ENCODE data around the gene GAPVD1. TPM values are rescaled to one million over a fixed set of nuclear protein-coding genes. Genes with fewer than 3 reads are reported as not detected.

Gene GAPVD1
- total and polyA plus RNA-seq, 10 of the 15 experiments (the other 5 are each of a cell fraction or from before 2014, with no cell fraction given): 4.3 to 36.6 (median 25.9) TPM

GRCh38 chr9:125372441-125373226 is 111.0 kb downstream of the GAPVD1 start:
- no peak overlapping the region for H2AFZ ChIP-seq (ENCODE audit: control insufficient read depth, low read depth, low read length)
- no peak overlapping the region for H3K27ac ChIP-seq (ENCODE audit: control insufficient read depth, insufficient read depth)
- in situ Hi-C loops (cut with MboI): loop anchor here (5.0 to 10.0 kb wide), 2 partner anchors 600 to 758 kb away; partner anchors contain the start of gene NR6A1
- BruUV-seq (replicated peaks): no TSS peak
- H3K4me2 ChIP-seq (ENCODE audit: control insufficient read depth, insufficient read depth): no peak overlapping the region
- no peaks in the 10 kb centered on the region for H3K9me3 ChIP-seq (replicated peaks; ENCODE audit: control insufficient read depth, insufficient read depth, low read length)
- H3K4me3 ChIP-seq: no peak overlapping the region
- RAD21 ChIA-PET (ENCODE audit: unreplicated experiment): interaction anchor here (1.5 kb wide), 1 partner anchor 117 kb away, joined by 5 read pairs; no protein-coding TSS in a partner anchor
- CTCF ChIA-PET: interaction anchor here (0.5 to 1.8 kb wide), 8 partner anchors 11 to 662 kb away, joined by 3 to 9 read pairs (median 4); no protein-coding TSS in a partner anchor
- no peaks in the 10 kb centered on the region for H4K20me1 ChIP-seq (ENCODE audit: control insufficient read depth, insufficient read depth)
- POLR2A ChIA-PET: interaction anchor here (1.1 kb wide), 1 partner anchor 11 kb away, joined by 3 read pairs; no protein-coding TSS in a partner anchor
- 0 out of 2 replicates have a peak, but pooled peaks cover 3% of the 10 kb centered on the region for H3K4me1 ChIP-seq (ENCODE audit: control insufficient read depth, insufficient read depth, low read length)
- FAIRE-seq (no peak), ATAC-seq (no peak), DNase-seq (ENCODE audit: low read depth, low spot score) (no peak)
- 0 out of 4 replicates have a peak, but pooled peaks cover 0 to 2% of the 10 kb centered on the region in 2 experiments for H3K36me3 ChIP-seq (ENCODE audit: control insufficient read depth in 2 of 2, insufficient read depth in 2 of 2, low read length in 1 of 2)
- H3K79me2 ChIP-seq (ENCODE audit: control insufficient read depth, insufficient read depth, low read length): no peaks in the 10 kb centered on the region
- intact Hi-C loops (cut with micrococcal nuclease; ENCODE audit: unreplicated experiment): loop anchor here (5.0 to 10.0 kb wide), 3 partner anchors 230 to 660 kb away; partner anchors contain the start of genes ARPC5L, RPL35 and SCAI
- WGBS (ENCODE audit: insufficient coverage, insufficient replicate concordance, low lambda C conversion rate, missing lambda C conversion rate): 84% methylated on average over 9 of the region's 9 CpGs
- SMC1A ChIA-PET (ENCODE audit: uncharacterized antibody, unreplicated experiment): interaction anchor here (0.9 to 1.2 kb wide), 2 partner anchors 117 to 135 kb away, joined by 3 to 4 read pairs; no protein-coding TSS in a partner anchor
- no peaks in the 10 kb centered on the region for H3K27me3 ChIP-seq (replicated peaks in 1 of 2; ENCODE audit: control insufficient read depth in 2 of 2, insufficient read depth in 2 of 2, low read length in 1 of 2)
- H3K9ac ChIP-seq (ENCODE audit: control insufficient read depth, insufficient read depth, low read length): no peak overlapping the region
- TF ChIP-seq WRNIP1 (IDR thresholded peaks at IDR 0.05; ENCODE audit: borderline replicate concordance, low read depth, low read length) (no peak), ZNF622 (IDR thresholded peaks at IDR 0.05) (no peak), MTA3 (IDR thresholded peaks at IDR 0.05; ENCODE audit: borderline replicate concordance, low read length) (no peak), BMI1 (IDR thresholded peaks at IDR 0.05; ENCODE audit: borderline replicate concordance) (no peak), PAX5 (IDR thresholded peaks at IDR 0.05; ENCODE audit: borderline replicate concordance, low read depth, low read length) (no peak), REST (IDR thresholded peaks at IDR 0.05; ENCODE audit: low read depth, low read length) (no peak), POU2F2 (IDR thresholded peaks at IDR 0.05; ENCODE audit: borderline replicate concordance, low read depth, low read length) (no peak), CHD4 (IDR thresholded peaks at IDR 0.05) (no peak), PRDM15 (CRISPR knock-in tag; IDR thresholded peaks at IDR 0.05) (no peak), GATAD2B (conservative IDR thresholded peaks at IDR 0.05; ENCODE audit: low read depth) (no peak), EP300 (IDR thresholded peaks at IDR 0.05; ENCODE audit: borderline replicate concordance in 1 of 2, control insufficient read depth in 1 of 2, low read depth in 2 of 2, low read length in 2 of 2) (no peak), ETV6 (conservative IDR thresholded peaks at IDR 0.05 in 1 of 2, IDR thresholded peaks at IDR 0.05 in 1 of 2; ENCODE audit: borderline replicate concordance in 1 of 2, low read depth in 1 of 2) (no peak)

Measured in GM12878 (cell line).